ENCODE measurements around the gene TMEM121B.

TMEM121B gene

GRCh38 chr22:17077255-17077654 lies 43.9 kb downstream of the TMEM121B start:
- H4K20me1 ChIP-seq (ENCODE audit: insufficient read depth, low read length, poor library complexity, severe bottlenecking), result no peaks in the 10 kb centered on the region
- no peak overlapping the region for H3K4me2 ChIP-seq (ENCODE audit: low read depth, low read length, poor library complexity, severe bottlenecking)
- TF ChIP-seq CTCF (conservative IDR thresholded peaks at IDR 0.05; ENCODE audit: low read length), result no peak
- TF ChIP-seq EZH2phosphoT487 (IDR thresholded peaks at IDR 0.05; ENCODE audit: borderline replicate concordance), result no peak
- H3K9ac ChIP-seq (ENCODE audit: low read depth, low read length, poor library complexity, severe bottlenecking), result no peak overlapping the region
- no peaks in the 10 kb centered on the region for H3K9me3 ChIP-seq (ENCODE audit: insufficient read depth, low read depth, low read length)
- no peaks in the 10 kb centered on the region for H3K9me2 ChIP-seq (replicated peaks; ENCODE audit: low read depth, low read length)
- H3K36me3 ChIP-seq (ENCODE audit: insufficient read depth, low read length), result no peaks in the 10 kb centered on the region
- H3K4me1 ChIP-seq (ENCODE audit: insufficient read depth, low read length, poor library complexity, severe bottlenecking), result peaks cover 7% of the 10 kb centered on the region
- H2AFZ ChIP-seq (ENCODE audit: low read length), result no peak overlapping the region
- no peaks in the 10 kb centered on the region for H3F3A ChIP-seq (ENCODE audit: low read depth)
- H3K27me3 ChIP-seq (ENCODE audit: insufficient read depth, low read length, poor library complexity, severe bottlenecking), result no peaks in the 10 kb centered on the region
- H3K4me3 ChIP-seq (ENCODE audit: low read length, poor library complexity, severe bottlenecking), result no peak overlapping the region
- H3K79me2 ChIP-seq (ENCODE audit: insufficient read depth, low read length), result no peaks in the 10 kb centered on the region

- no peak for TF ChIP-seq CTCF (conservative IDR thresholded peaks at IDR 0.05; ENCODE audit: low read length)
- TF ChIP-seq EZH2phosphoT487 (IDR thresholded peaks at IDR 0.05; ENCODE audit: borderline replicate concordance), result no peak
- Histone ChIP-seq H4K20me1 (ENCODE audit: insufficient read depth, low read length, poor library complexity, severe bottlenecking) (no peaks in the 10 kb centered on the region), H3K4me3 (ENCODE audit: low read length, poor library complexity, severe bottlenecking) (no peak overlapping the region), H3K9ac (ENCODE audit: low read depth, low read length, poor library complexity, severe bottlenecking) (no peak overlapping the region), H3K79me2 (ENCODE audit: insufficient read depth, low read length) (no peaks in the 10 kb centered on the region), H3K4me2 (ENCODE audit: low read depth, low read length, poor library complexity, severe bottlenecking) (no peak overlapping the region), H3F3A (ENCODE audit: low read depth) (no peaks in the 10 kb centered on the region), H3K36me3 (ENCODE audit: insufficient read depth, low read length) (no peaks in the 10 kb centered on the region), H2AFZ (ENCODE audit: low read length) (no peak overlapping the region), H3K27me3 (ENCODE audit: insufficient read depth, low read length, poor library complexity, severe bottlenecking) (no peaks in the 10 kb centered on the region), H3K9me3 (ENCODE audit: insufficient read depth, low read depth, low read length) (no peaks in the 10 kb centered on the region), H3K4me1 (ENCODE audit: insufficient read depth, low read length, poor library complexity, severe bottlenecking) (peaks cover 7% of the 10 kb centered on the region), H3K9me2 (replicated peaks; ENCODE audit: low read depth, low read length) (no peaks in the 10 kb centered on the region)
These were observed 46.5 kb downstream of the TMEM121B start for GRCh38 chr22:17074648-17075002.

GRCh38 chr22:17072877-17073276 lies 48.3 kb downstream of the TMEM121B start:
- H4K20me1 ChIP-seq (ENCODE audit: insufficient read depth, low read length, poor library complexity, severe bottlenecking), result no peaks in the 10 kb centered on the region
- no peaks in the 10 kb centered on the region for H3K9me3 ChIP-seq (ENCODE audit: insufficient read depth, low read depth, low read length)
- H3F3A ChIP-seq (ENCODE audit: low read depth), result no peaks in the 10 kb centered on the region
- H3K36me3 ChIP-seq (ENCODE audit: insufficient read depth, low read length), result no peaks in the 10 kb centered on the region
- H3K4me2 ChIP-seq (ENCODE audit: low read depth, low read length, poor library complexity, severe bottlenecking), result no peak overlapping the region
- no peak overlapping the region for H3K9ac ChIP-seq (ENCODE audit: low read depth, low read length, poor library complexity, severe bottlenecking)
- TF ChIP-seq EZH2phosphoT487 (IDR thresholded peaks at IDR 0.05; ENCODE audit: borderline replicate concordance) (no peak), CTCF (conservative IDR thresholded peaks at IDR 0.05; ENCODE audit: low read length) (no peak)
- H3K79me2 ChIP-seq (ENCODE audit: insufficient read depth, low read length), result no peaks in the 10 kb centered on the region
- H3K27me3 ChIP-seq (ENCODE audit: insufficient read depth, low read length, poor library complexity, severe bottlenecking), result no peaks in the 10 kb centered on the region
- H3K4me1 ChIP-seq (ENCODE audit: insufficient read depth, low read length, poor library complexity, severe bottlenecking), result peaks cover 7% of the 10 kb centered on the region
- no peak overlapping the region for H2AFZ ChIP-seq (ENCODE audit: low read length)
- H3K4me3 ChIP-seq (ENCODE audit: low read length, poor library complexity, severe bottlenecking), result no peak overlapping the region
- H3K9me2 ChIP-seq (replicated peaks; ENCODE audit: low read depth, low read length), result no peaks in the 10 kb centered on the region
